GM12873 (cell line): ENCODE results near the gene SIL1.

Experiments used
- CTCF ChIP-seq: IDR thresholded peaks from 2 replicates; pipeline ENCODE4 v1.5.1; 2012; ENCODE audit warnings: low read depth, mild to moderate bottlenecking, moderate library complexity, low read length, control low read depth; ENCODE audit not compliant: insufficient read depth; ENCODE audit errors: missing control alignments

SIL1 gene

GRCh38 chr5:138920181-138920580 is 278.0 kb downstream of the SIL1 start:
- TF ChIP-seq CTCF, result no peak

- TF ChIP-seq CTCF, result no peak
Observed at GRCh38 chr5:138918686-138919085, 279.5 kb downstream of the SIL1 start.

GRCh38 chr5:138914338-138914737 is 283.8 kb downstream of the SIL1 start:
- TF ChIP-seq CTCF, result no peak

- TF ChIP-seq CTCF, result no peak
Observed at GRCh38 chr5:138913773-138914172, 284.4 kb downstream of the SIL1 start.

- TF ChIP-seq CTCF, result no peak
Observed at GRCh38 chr5:138912093-138912492, 286.1 kb downstream of the SIL1 start.

GRCh38 chr5:138911441-138911840 is 286.7 kb downstream of the SIL1 start:
- TF ChIP-seq CTCF, result no peak

- TF ChIP-seq CTCF, result no peak
Observed at GRCh38 chr5:138910546-138911185, 287.5 kb downstream of the SIL1 start.
